Aortic smooth muscle cell (primary cell): ENCODE results near the gene GUK1. TPM values are rescaled to one million over a fixed set of nuclear protein-coding genes. Genes with fewer than 3 reads are reported as not detected.

Source experiments
- total RNA-seq: library from RNA; depleted of rRNA; stranded (reverse); fragments of >200 nt; gene quantifications from 2 replicates; pipeline ENCODE4 v1.2.3, GENCODE V29; 2014

GUK1 gene
- 780 and 785 TPM in 2 replicates for total RNA-seq

GRCh38 chr1:228139931-228140723 is at the start of gene GUK1:
GUK1 (plus strand) TSS chr1:228140279; CDS start chr1:228140303, 24 bp downstream.

GRCh38 chr1:228102791-228103620 is 37.1 kb upstream of the GUK1 start, which contains the start of gene C1orf35:
C1orf35 (minus strand) TSS chr1:228103325; CDS start chr1:228103227, 98 bp downstream.

GRCh38 chr1:228109073-228109961 is 30.8 kb upstream of the GUK1 start, which contains the start of gene MRPL55:
MRPL55 (minus strand) TSS chr1:228109299; CDS start chr1:228108260, 1,039 bp downstream.

GRCh38 chr1:228149406-228150119 is 9.5 kb downstream of the GUK1 start, which contains the start of gene GJC2:
GJC2 (plus strand) TSS chr1:228149930; CDS start chr1:228157759, 7,829 bp downstream.

GRCh38 chr1:228165372-228166169 is 25.5 kb downstream of the GUK1 start, which contains the start of gene IBA57:
IBA57 (plus strand) TSS chr1:228165804; CDS start chr1:228165817, 13 bp downstream.

Other genes with a start within 250 kb of the GUK1 start
- gene WNT9A, start 192.3 kb upstream of the GUK1 start, total RNA-seq: 0.44 and 0.79 TPM in 2 replicates
- not detected in 2 replicates for gene WNT3A, start 133.3 kb upstream of the GUK1 start, total RNA-seq
- 219 and 282 TPM in 2 replicates for gene ARF1, start 57.6 kb upstream of the GUK1 start, total RNA-seq
- 6.0 and 7.8 TPM in 2 replicates for gene C1orf35, start 37.0 kb upstream of the GUK1 start, total RNA-seq
- 47.8 and 65.7 TPM in 2 replicates for gene MRPL55, start 31.0 kb upstream of the GUK1 start, total RNA-seq
- gene GJC2, start 9.7 kb downstream of the GUK1 start, total RNA-seq: 3.2 and 4.6 TPM in 2 replicates
- 3.3 and 3.7 TPM in 2 replicates for gene IBA57, start 25.5 kb downstream of the GUK1 start, total RNA-seq
- 2.7 and 2.9 TPM in 2 replicates for gene OBSCN, start 67.8 kb downstream of the GUK1 start, total RNA-seq